Central memory CD8-positive, alpha-beta T cell (primary cell): ENCODE results near the gene CREBZF.
A peak's percentile ranks its signal among the peaks of the same experiment; 100 is the strongest.
"Not testable (repeated sequence)": the region's sequence is repeated elsewhere in the genome, so short reads cannot be mapped to it uniquely, and the experiment has no call there.

Experiments used
- ATAC-seq: fragments of 150-1000 bp; cut with Tn5 transposase; replicated peaks from 2 replicates; pipeline ENCODE4 v1.10.0; 2022; ENCODE audit warnings: mild to moderate bottlenecking, moderate FRiP score, moderate number of reproducible peaks; ENCODE audit not compliant: poor library complexity, severe bottlenecking; ENCODE audit errors: extremely low read depth
- DNase-seq, 2 donors: peaks; one replicate each; pipeline ENCODE4 v3.0.0; 2021; ENCODE audit warnings: low spot score in 2 of 2
- H3K27ac Mint-ChIP-seq: one replicate; pipeline ENCODE4 v1.8.0; 2022; ENCODE audit warnings: low read depth, mild to moderate bottlenecking, moderate library complexity, mixed read lengths
- H3K27me3 Mint-ChIP-seq: one replicate; pipeline ENCODE4 v1.8.0; 2022; ENCODE audit warnings: mixed read lengths
- H3K36me3 Mint-ChIP-seq: one replicate; pipeline ENCODE4 v1.8.0; 2022; ENCODE audit warnings: mild to moderate bottlenecking, moderate library complexity, mixed read lengths; ENCODE audit not compliant: insufficient read depth
- H3K4me1 Mint-ChIP-seq: one replicate; pipeline ENCODE4 v1.8.0; 2022; ENCODE audit warnings: mixed read lengths
- H3K4me3 Mint-ChIP-seq: one replicate; pipeline ENCODE4 v1.8.0; 2022; ENCODE audit warnings: mild to moderate bottlenecking, moderate library complexity, mixed read lengths
- H3K9me3 Mint-ChIP-seq: one replicate; pipeline ENCODE4 v1.8.0; 2022; ENCODE audit warnings: mixed read lengths

The CREBZF gene

DNA sequence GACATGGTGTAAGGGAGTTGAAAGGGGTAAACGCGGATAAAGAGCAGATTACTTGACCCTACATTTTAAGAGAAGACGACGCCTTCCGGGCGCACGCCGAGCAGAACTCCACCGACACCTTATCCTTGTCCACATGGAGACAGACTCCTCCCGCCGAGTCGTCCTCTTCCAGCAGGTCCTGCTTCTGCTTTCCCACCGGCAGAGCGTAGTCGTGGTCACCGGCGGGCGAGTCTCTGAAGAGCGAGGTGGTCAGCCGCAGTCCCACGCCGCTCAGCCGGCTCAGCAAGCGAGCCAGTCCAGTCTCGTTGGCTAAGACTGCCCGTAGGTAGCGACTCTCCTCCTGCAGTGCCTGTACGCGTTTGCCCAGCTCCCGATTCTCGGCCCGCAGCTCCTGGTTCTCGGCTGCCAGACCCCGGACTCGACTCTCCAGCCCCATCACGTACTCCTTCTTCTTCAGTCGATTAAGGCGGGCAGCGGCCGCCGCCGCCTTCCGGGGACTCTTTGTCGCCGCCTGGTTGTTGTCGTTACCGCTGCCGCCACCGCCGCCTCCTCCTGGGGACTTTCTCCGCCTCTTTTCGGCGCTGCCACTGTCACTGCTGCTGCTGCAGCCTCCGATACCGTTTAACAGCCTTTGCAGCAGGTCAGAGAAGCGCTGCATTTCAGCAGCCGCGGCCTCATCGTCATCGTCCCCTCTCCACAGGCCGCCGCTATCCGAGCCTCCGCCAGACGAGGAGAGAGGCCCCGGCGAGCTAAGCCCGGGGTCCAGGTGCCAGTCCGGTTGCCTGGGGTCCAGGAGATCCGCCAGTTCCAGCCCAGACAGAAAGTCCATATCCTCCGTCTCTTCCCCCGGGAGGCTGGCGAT lies 945 bp downstream of the CREBZF start:
- Mint-ChIP-seq H3K27me3 (no peaks in the 10 kb centered on the region), H3K4me1 (peaks cover 57% of the 10 kb centered on the region), H3K4me3 (peak overlapping the region; percentile 98), H3K27ac (peak overlapping the region; percentile 100), H3K9me3 (no peaks in the 10 kb centered on the region), H3K36me3 (peaks cover 56% of the 10 kb centered on the region)
- DNase-seq = peak; percentile 85 to 88
- ATAC-seq = peak; percentile 89

DNA sequence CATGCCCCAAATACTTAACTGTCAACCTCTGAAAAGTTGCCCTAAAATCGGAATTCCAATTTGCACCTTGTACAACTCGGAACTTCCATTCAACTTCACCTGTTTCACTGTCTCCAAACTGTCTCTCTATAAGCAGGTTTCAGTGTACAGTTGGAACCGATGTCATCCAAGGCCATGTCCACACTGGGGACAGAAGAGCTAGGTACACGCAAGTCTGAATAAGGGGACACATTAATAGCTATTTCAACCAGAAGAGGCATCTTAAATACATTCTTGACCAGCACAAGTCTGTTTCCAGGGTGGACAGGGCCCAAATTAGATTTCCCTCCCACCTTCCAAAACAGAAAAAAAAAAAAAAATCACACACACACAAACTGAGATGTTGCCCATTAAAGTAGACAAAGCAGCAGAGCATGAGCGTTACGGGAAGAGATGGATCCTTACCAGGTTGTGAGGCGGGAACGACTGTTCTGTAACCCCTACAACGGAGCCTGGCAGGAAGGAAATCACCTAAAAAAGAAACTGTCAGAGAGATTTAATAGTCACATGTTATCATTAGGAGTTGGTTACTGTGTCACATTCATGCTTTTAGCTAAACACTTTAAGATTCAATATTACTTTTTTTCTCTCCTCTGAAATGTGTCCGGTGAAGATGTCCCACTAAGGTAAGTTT lies 1.7 kb downstream of the CREBZF start:
- no peak for DNase-seq
- H3K36me3 Mint-ChIP-seq = peaks cover 62% of the 10 kb centered on the region
- H3K27me3 Mint-ChIP-seq = no peaks in the 10 kb centered on the region
- H3K9me3 Mint-ChIP-seq = no peaks in the 10 kb centered on the region
- peak overlapping the region; percentile 98 for H3K4me3 Mint-ChIP-seq
- peaks cover 57% of the 10 kb centered on the region for H3K4me1 Mint-ChIP-seq
- peak overlapping the region; percentile 100 for H3K27ac Mint-ChIP-seq
- ATAC-seq = peak; percentile 35

DNA sequence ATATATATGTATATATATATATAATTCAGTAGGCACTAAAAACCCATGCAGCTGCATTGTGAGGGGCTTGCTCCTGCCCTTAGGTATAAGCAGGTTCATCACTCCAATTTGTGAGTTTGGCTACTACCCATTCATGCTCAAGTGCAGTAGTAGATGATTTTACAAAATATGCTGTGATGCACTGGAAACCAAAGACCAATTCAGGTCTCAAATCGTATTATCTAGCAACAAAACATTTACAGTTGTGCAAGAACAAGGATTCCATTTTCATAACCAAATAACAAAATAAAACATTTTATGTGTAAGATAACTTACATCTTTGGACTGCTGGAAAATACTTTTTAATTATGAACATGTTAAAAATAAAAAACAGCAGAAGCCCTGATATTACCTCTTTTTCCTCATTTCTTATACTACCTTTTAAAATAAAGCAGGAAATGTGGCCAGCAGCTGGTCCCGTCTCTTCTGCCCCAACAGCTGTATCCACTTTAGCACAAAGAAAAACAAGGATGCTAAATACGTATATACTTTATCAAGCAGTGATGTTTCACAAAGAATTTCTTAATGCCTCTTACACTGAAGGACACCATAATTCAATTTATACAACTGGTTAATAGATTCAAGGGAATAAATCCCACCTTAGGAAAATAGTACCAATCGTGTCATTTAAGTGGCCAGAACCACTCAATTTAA lies 2.8 kb downstream of the CREBZF start:
- H3K4me3 Mint-ChIP-seq = peak overlapping the region; percentile 98
- no peaks in the 10 kb centered on the region for H3K27me3 Mint-ChIP-seq
- DNase-seq = no peak
- ATAC-seq = no peak
- H3K36me3 Mint-ChIP-seq = peaks cover 67% of the 10 kb centered on the region
- H3K27ac Mint-ChIP-seq = peak overlapping the region; percentile 100
- no peaks in the 10 kb centered on the region for H3K9me3 Mint-ChIP-seq
- peaks cover 58% of the 10 kb centered on the region for H3K4me1 Mint-ChIP-seq

DNA sequence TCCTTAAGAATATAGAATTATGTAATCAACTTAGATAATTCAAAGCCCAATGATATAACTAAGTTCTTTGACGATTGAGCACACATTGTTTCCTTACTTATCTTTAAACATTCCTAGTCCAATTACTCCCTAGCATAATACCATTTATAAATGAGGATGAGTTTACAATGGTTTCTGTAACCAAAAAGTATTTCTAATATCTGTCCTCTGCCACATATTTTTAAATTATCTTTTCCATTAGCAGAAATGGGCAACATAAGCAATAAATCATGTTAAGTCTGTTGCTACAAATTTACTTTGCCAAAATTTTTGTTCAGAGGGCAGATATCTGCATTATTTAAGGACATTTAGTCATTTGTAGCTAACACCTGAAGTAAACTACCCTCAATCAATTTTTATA lies 6.7 kb downstream of the CREBZF start:
- peaks cover 68% of the 10 kb centered on the region for H3K36me3 Mint-ChIP-seq
- H3K4me1 Mint-ChIP-seq = peaks cover 39% of the 10 kb centered on the region
- no peaks in the 10 kb centered on the region for H3K9me3 Mint-ChIP-seq
- ATAC-seq (no peak), DNase-seq (no peak)
- no peaks in the 10 kb centered on the region for H3K27me3 Mint-ChIP-seq
- no peak overlapping the region for H3K27ac Mint-ChIP-seq
- no peak overlapping the region for H3K4me3 Mint-ChIP-seq

DNA sequence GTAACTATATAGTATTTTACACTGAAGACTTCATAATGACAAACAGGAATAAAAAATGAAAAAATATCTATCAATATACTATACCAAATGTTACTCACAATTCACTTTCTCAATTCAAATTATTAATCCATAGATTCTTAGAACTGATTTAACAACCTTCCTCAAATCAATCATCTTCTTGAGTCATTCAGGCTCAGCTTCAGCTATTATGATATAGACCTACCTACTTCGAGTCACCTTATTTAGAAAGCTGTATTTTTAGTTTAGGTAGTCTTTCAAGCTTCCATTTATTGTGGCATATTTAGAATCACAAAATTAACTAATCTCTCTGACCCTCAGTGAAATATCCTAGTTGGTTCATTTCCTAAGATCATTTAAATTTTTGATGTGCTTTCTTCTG lies 8.2 kb downstream of the CREBZF start:
- peak overlapping the region; percentile 33 for H3K27ac Mint-ChIP-seq
- H3K9me3 Mint-ChIP-seq = no peaks in the 10 kb centered on the region
- ATAC-seq (no peak), DNase-seq (no peak)
- H3K4me3 Mint-ChIP-seq = no peak overlapping the region
- peaks cover 59% of the 10 kb centered on the region for H3K36me3 Mint-ChIP-seq
- no peaks in the 10 kb centered on the region for H3K27me3 Mint-ChIP-seq
- H3K4me1 Mint-ChIP-seq = peaks cover 39% of the 10 kb centered on the region

DNA sequence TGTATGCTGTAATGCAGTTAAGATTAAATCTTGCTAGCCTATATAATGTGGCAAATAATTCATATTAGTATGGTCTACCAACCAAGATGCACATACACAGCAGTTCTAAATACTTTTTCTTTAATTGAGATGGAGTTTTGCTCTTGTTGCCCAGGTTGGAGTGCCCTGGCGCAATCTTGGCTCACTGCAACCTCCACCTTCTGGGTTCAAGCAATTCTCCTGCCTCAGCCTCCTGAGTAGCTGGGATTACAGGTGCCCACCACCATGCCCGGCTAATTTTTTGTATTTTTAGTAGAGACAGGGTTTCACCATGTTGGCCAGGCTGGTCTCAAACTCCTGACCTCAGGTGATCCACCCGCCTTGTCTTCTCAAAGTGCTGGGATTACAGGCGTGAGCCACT lies 10.6 kb downstream of the CREBZF start:
- not testable (repeated sequence) for H3K9me3 Mint-ChIP-seq, DNase-seq, H3K4me3 Mint-ChIP-seq, H3K27me3 Mint-ChIP-seq, H3K27ac Mint-ChIP-seq, ATAC-seq
- peaks cover 32% of the 10 kb centered on the region for H3K4me1 Mint-ChIP-seq
- peaks cover 43% of the 10 kb centered on the region for H3K36me3 Mint-ChIP-seq

DNA sequence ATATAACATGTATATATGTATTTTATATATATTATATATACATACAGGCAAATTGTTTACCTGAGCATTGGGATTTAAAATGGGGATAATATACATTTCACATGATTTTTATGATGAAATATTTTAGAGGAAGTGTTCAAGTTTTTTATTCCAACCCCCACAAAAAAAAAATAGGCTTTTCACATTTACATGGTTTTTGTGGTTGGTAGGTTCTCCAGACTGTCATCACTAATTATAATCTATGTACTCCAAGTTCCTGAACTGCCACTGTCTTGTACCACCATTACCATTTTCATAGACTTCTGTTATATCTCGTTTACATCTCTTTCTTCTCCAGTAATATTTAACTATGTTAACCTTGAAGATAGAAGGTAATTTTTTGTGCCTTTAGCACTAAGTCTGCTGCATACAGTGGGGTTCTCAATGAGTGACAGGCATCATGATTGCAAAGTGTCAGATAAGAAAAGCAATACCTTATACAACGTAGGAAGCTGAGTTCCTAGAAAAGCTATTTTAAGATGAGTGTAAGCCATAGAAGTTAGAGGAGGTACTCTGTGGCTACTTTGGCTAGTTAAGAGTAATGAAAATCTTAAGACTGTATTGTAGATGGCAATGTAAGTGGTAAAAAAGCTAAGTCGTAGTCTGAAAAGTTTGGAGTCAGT lies 12.0 kb downstream of the CREBZF start:
- DNase-seq (no peak), ATAC-seq (no peak)
- Mint-ChIP-seq H3K27me3 (no peaks in the 10 kb centered on the region), H3K4me3 (no peak overlapping the region), H3K27ac (no peak overlapping the region), H3K36me3 (peaks cover 35% of the 10 kb centered on the region), H3K4me1 (peaks cover 36% of the 10 kb centered on the region), H3K9me3 (no peaks in the 10 kb centered on the region)

DNA sequence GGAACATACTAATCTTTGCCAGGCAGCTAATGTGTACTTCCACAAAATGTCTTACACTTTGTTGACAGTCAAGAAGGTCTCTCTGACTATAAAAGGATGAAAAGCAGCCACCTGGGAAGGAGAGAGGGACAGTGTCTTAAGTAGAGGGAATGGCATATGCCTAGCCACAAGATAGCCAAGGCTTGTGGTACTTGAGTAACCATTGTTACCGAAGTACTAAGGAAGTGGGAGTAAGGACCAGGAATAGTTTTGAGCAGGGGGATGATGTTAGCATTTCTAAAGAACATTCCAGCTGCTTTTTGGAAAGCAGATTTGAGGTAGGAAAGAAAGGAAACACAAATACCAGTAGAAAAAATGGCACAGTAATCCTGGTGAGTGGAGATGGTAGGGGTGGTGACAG lies 13.8 kb downstream of the CREBZF start:
- no peak for DNase-seq
- Mint-ChIP-seq H3K4me1 (peaks cover 42% of the 10 kb centered on the region), H3K27me3 (no peaks in the 10 kb centered on the region), H3K9me3 (no peaks in the 10 kb centered on the region), H3K36me3 (peaks cover 26% of the 10 kb centered on the region), H3K27ac (peak overlapping the region; percentile 12), H3K4me3 (no peak overlapping the region)
- ATAC-seq = no peak

DNA sequence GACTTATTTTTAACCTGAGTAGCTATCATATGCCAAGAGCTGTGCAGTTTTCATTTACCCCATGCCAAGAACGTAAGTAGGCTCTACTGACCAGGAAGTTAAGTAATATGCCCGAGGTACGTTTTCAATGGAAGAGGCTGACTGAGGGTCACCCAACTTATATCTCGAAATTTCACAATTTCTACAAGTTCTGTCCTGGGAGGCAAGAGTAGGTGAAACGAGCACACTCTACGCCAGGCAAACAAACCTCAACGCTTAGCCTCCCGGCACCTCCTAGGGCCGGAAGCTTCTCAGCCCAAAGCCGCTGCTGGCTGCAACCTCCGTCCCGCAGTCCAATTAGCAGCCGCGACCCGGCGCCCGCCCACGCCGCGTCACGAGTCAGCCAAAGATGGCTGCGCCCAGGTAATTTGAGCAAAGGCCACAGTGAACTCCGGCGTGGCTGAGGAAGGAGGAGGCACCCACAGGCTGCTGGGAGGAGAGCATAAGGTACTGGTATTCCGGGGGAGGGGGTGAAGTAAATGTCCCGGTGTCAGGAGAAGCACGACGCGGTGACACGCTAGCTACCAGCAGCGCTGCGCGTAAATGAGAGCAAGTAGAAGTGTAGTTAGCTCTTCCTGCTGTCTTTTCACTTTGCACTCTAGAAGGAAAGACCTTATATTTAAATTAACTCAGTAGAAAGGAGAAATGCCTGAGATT lies 17.2 kb downstream of the CREBZF start, which contains the start of gene TMEM126A:
TMEM126A (plus strand) TSS at position 364 of the 696 bp plus-strand sequence. CDS start 2,289 bp downstream, outside the sequence.
- ATAC-seq (peak; percentile 99), DNase-seq (peak; percentile 80 to 83)
- Mint-ChIP-seq H3K27ac (peak within 1 kb of the TSS; percentile 93), H3K9me3 (no peaks in the 10 kb centered on the region), H3K4me3 (peak within 1 kb of the TSS; percentile 90), H3K27me3 (peaks cover 28% of the 10 kb centered on the region), H3K4me1 (peaks cover 37% of the 10 kb centered on the region), H3K36me3 (peaks cover 12% of the 10 kb centered on the region)

DNA sequence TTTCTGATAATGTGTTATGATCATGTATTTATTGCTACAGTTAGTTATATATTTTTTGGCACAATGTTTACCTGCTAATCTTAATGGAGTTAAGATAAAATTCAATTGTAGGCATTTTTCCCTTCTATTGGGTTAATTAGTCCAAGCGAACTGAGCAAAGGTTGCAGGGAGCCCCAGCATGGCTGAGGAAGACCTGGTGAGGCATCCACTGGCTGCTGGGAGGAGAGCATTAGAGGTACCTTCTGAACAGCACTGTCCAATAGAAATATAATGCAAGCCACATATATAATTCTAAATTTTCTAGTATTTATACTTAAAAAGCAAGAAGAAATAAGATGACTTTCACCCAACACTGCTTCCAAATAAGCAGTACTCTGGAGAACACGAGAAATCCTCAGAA lies 17.9 kb downstream of the CREBZF start:
- Mint-ChIP-seq H3K27me3 (peaks cover 35% of the 10 kb centered on the region), H3K4me1 (peaks cover 33% of the 10 kb centered on the region), H3K27ac (peak overlapping the region; percentile 93), H3K36me3 (peaks cover 12% of the 10 kb centered on the region), H3K9me3 (no peaks in the 10 kb centered on the region), H3K4me3 (peak overlapping the region; percentile 90)
- DNase-seq (no peak), ATAC-seq (no peak)

DNA sequence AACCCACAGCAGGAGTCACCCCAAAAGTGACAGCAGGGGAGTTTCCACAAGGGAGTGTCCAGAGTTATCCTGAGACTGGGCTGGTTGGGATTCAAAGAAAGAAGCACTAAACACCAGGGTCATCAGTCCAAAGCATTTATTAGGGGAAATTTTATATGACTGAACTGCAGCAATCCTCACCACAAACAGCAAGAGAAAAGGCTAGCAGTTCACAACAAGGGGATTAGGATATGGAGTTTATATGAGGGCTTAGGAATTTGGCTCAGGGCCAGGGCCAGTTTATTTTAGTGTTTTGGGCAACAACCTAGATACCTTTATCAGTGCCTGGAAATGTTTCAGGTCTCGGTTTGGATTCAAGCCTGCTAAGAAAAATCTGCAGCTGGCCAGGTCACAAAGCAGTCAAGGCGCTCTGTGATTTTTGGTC lies 21.7 kb downstream of the CREBZF start:
- Mint-ChIP-seq H3K4me3 (no peak overlapping the region), H3K4me1 (peaks cover 13% of the 10 kb centered on the region), H3K36me3 (peaks cover 9% of the 10 kb centered on the region), H3K27ac (no peak overlapping the region), H3K9me3 (no peaks in the 10 kb centered on the region), H3K27me3 (peaks cover 43% of the 10 kb centered on the region)
- ATAC-seq (no peak), DNase-seq (no peak)

DNA sequence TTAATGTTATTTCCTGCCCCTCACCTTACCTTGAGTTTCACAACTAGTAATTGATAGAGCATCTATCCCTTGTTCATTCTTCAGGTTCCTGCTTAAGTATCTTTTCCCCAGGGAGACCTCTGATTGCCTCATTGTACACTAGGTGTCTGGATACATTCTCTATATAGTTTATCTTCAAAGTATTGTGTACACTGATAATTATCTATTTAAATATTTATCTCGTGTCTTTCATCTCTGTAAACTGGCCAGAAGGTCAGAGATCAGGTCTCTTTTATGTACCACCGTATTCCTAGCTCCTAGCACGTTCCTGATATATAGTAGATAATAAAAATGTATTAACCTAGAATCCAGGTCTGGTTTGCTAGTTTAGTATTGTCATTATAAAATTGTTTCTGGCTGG lies 30.2 kb downstream of the CREBZF start:
- ATAC-seq (no peak), DNase-seq (no peak)
- no peaks in the 10 kb centered on the region for H3K27me3 Mint-ChIP-seq
- peaks cover 6% of the 10 kb centered on the region for H3K4me1 Mint-ChIP-seq
- H3K4me3 Mint-ChIP-seq = no peak overlapping the region
- peaks cover 31% of the 10 kb centered on the region for H3K36me3 Mint-ChIP-seq
- H3K9me3 Mint-ChIP-seq = no peaks in the 10 kb centered on the region
- H3K27ac Mint-ChIP-seq = no peak overlapping the region
